H9 (cell line): ENCODE results near the gene BANP. TPM values are rescaled to one million over a fixed set of nuclear protein-coding genes. Genes with fewer than 3 reads are reported as not detected.

ENCODE experiments used
- DNase-seq: peaks from one replicate; pipeline ENCODE4 v3.0.0-alpha.2; 2017
- H2AFZ ChIP-seq: one replicate; pipeline ENCODE4 v1.6.1; 2013; ENCODE audit warnings: mild to moderate bottlenecking, low read length, control low read depth, moderate library complexity
- H2AK5ac ChIP-seq: 2 replicates; pipeline ENCODE4 v1.6.1; 2013; ENCODE audit warnings: low read length, control low read depth, mixed read lengths; ENCODE audit not compliant: insufficient read length
- H2BK120ac ChIP-seq: one replicate; pipeline ENCODE4 v1.6.1; 2013; ENCODE audit warnings: low read depth, mild to moderate bottlenecking, low read length, control low read depth, inconsistent platforms; ENCODE audit not compliant: poor library complexity, severe bottlenecking
- H2BK12ac ChIP-seq: 2 replicates; pipeline ENCODE4 v1.6.1; 2013; ENCODE audit warnings: low read length, control low read depth, mixed read lengths, low read depth; ENCODE audit not compliant: insufficient read length
- H2BK15ac ChIP-seq: 2 replicates; pipeline ENCODE4 v1.6.1; 2013; ENCODE audit warnings: low read depth, low read length, control low read depth
- H2BK20ac ChIP-seq: one replicate; pipeline ENCODE4 v1.6.1; 2013; ENCODE audit warnings: low read depth, mild to moderate bottlenecking, low read length, control low read depth, inconsistent platforms; ENCODE audit not compliant: poor library complexity, severe bottlenecking
- H2BK5ac ChIP-seq: 2 replicates; pipeline ENCODE4 v1.6.1; 2013; ENCODE audit warnings: low read length, control low read depth, mixed read lengths; ENCODE audit not compliant: insufficient read length
- H3K14ac ChIP-seq: 2 replicates; pipeline ENCODE4 v1.6.1; 2013; ENCODE audit warnings: low read length, control low read depth; ENCODE audit not compliant: insufficient read depth
- H3K18ac ChIP-seq: 2 replicates; pipeline ENCODE4 v1.6.1; 2013; ENCODE audit warnings: low read depth, mild to moderate bottlenecking, mixed read lengths, low read length, control low read depth; ENCODE audit not compliant: insufficient read length
- H3K23ac ChIP-seq: 2 replicates; pipeline ENCODE4 v1.6.1; 2013; ENCODE audit warnings: low read length, control low read depth, mixed read lengths, low read depth; ENCODE audit not compliant: insufficient read length
- H3K23me2 ChIP-seq: 2 replicates; pipeline ENCODE4 v1.6.1; 2013; ENCODE audit warnings: low read depth, mild to moderate bottlenecking, mixed read lengths, low read length, control low read depth; ENCODE audit not compliant: insufficient read length, poor library complexity, severe bottlenecking
- H3K27ac ChIP-seq: 2 replicates; pipeline ENCODE4 v1.5.1; 2013; ENCODE audit warnings: low read length, control low read depth, mixed read lengths, low read depth; ENCODE audit not compliant: insufficient read length
- H3K27me3 ChIP-seq: 2 replicates; pipeline ENCODE4 v1.6.1; 2013; ENCODE audit warnings: low read length, control low read depth, inconsistent platforms; ENCODE audit not compliant: insufficient read depth
- H3K4ac ChIP-seq: 2 replicates; pipeline ENCODE4 v1.6.1; 2013; ENCODE audit warnings: low read depth, mild to moderate bottlenecking, control low read depth, inconsistent platforms, low read length, moderate library complexity
- H3K4me1 ChIP-seq: 2 replicates; pipeline ENCODE4 v1.6.1; 2013; ENCODE audit warnings: low read length, control low read depth, inconsistent platforms; ENCODE audit not compliant: insufficient read depth
- H3K4me2 ChIP-seq: 2 replicates; pipeline ENCODE4 v1.6.1; 2013; ENCODE audit warnings: low read length, control low read depth, mixed read lengths; ENCODE audit not compliant: insufficient read length, insufficient read depth
- H3K56ac ChIP-seq: 2 replicates; pipeline ENCODE4 v1.6.1; 2013; ENCODE audit warnings: low read depth, mild to moderate bottlenecking, mixed read lengths, low read length, control low read depth; ENCODE audit not compliant: insufficient read length
- H3K79me1 ChIP-seq: 2 replicates; pipeline ENCODE4 v1.6.1; 2013; ENCODE audit warnings: low read depth, mild to moderate bottlenecking, moderate library complexity, low read length, control low read depth, inconsistent platforms; ENCODE audit not compliant: insufficient read depth, poor library complexity, severe bottlenecking
- H3K79me2 ChIP-seq: 2 replicates; pipeline ENCODE4 v1.6.1; 2013; ENCODE audit warnings: low read length, control low read depth, inconsistent platforms; ENCODE audit not compliant: insufficient read depth
- H3K9ac ChIP-seq: 2 replicates; pipeline ENCODE4 v1.6.1; 2013; ENCODE audit warnings: low read length, control low read depth, mixed read lengths; ENCODE audit not compliant: insufficient read length; ENCODE audit errors: extremely low read depth
- H3K9me3 ChIP-seq: one replicate; pipeline ENCODE4 v1.6.1; 2013; ENCODE audit warnings: low read depth, low read length, inconsistent platforms; ENCODE audit not compliant: control insufficient read depth
- H3T11ph ChIP-seq: one replicate; pipeline ENCODE4 v1.6.1; 2013; ENCODE audit warnings: mild to moderate bottlenecking, low read length, control low read depth, inconsistent platforms
- H4K20me1 ChIP-seq: one replicate; pipeline ENCODE4 v1.6.1; 2013; ENCODE audit not compliant: control insufficient read depth, insufficient read length, insufficient read depth
- H4K5ac ChIP-seq: 2 replicates; pipeline ENCODE4 v1.6.1; 2013; ENCODE audit warnings: low read depth, mild to moderate bottlenecking, mixed read lengths, low read length, control low read depth; ENCODE audit not compliant: insufficient read length
- H4K8ac ChIP-seq: replicated peaks from 2 replicates; pipeline ENCODE4 v1.6.1; 2013; ENCODE audit warnings: low read length, control low read depth, mixed read lengths, low read depth; ENCODE audit not compliant: insufficient read length
- H4K91ac ChIP-seq: 2 replicates; pipeline ENCODE4 v1.6.1; 2013; ENCODE audit warnings: low read depth, mild to moderate bottlenecking, moderate library complexity, mixed read lengths, low read length, control low read depth; ENCODE audit not compliant: insufficient read length
- H3K27ac Mint-ChIP-seq, 3 experiments: 2 replicates in 2 of 3; 3 replicates in 1 of 3; pipeline ENCODE4 v1.8.0; 2020 to 2021; ENCODE audit warnings: mixed read lengths in 3 of 3, mild to moderate bottlenecking in 1 of 3, moderate library complexity in 1 of 3
- H3K27me3 Mint-ChIP-seq: 2 replicates; pipeline ENCODE4 v1.8.0; 2021; ENCODE audit warnings: low read depth, mild to moderate bottlenecking, moderate library complexity, mixed read lengths
- H3K36me3 Mint-ChIP-seq, 3 experiments: 2 replicates in 2 of 3; 3 replicates in 1 of 3; pipeline ENCODE4 v1.8.0; 2020 to 2021; ENCODE audit warnings: low read depth in 3 of 3, mixed read lengths in 3 of 3; ENCODE audit not compliant: insufficient read depth in 1 of 3
- H3K4me1 Mint-ChIP-seq, 2 experiments: 2 replicates each; pipeline ENCODE4 v1.8.0; 2020; ENCODE audit warnings: mixed read lengths in 2 of 2
- H3K4me3 Mint-ChIP-seq, 2 experiments: 2 replicates in 1 of 2; 3 replicates in 1 of 2; pipeline ENCODE4 v1.8.0; 2020 to 2021; ENCODE audit warnings: mild to moderate bottlenecking in 2 of 2, mixed read lengths in 2 of 2, moderate library complexity in 1 of 2
- H3K9me3 Mint-ChIP-seq, 2 experiments: 2 replicates in 1 of 2; 3 replicates in 1 of 2; pipeline ENCODE4 v1.8.0; 2020; ENCODE audit warnings: mild to moderate bottlenecking in 2 of 2, mixed read lengths in 2 of 2, moderate library complexity in 1 of 2
- WGBS: extraction: QIAGEN DNeasy Blood & Tissue Kit; methylation state at CpG from one replicate; pipeline ENCODE4 v1.1.7; 2013; ENCODE audit warnings: missing lambda C conversion rate, low lambda C conversion rate, mixed read lengths; ENCODE audit not compliant: insufficient read length; ENCODE audit errors: extremely low coverage; 5-methylcytosine and 5-hydroxymethylcytosine counted together
- total RNA-seq: library from RNA; stranded (reverse); gene quantifications from 2 replicates; pipeline ENCODE4 v1.2.1, GENCODE V29; 2021
- TF ChIP-seq, protein P1 (sequence below): fragments of 200-600 bp; sonication (generic); conservative IDR thresholded peaks from 3 replicates; pipeline ENCODE4 v1.8.0; 2021; ENCODE audit warnings: antibody characterized with exemption, mild to moderate bottlenecking

The BANP gene
- total RNA-seq, 1 experiment from 2014 or later = 24.9 TPM

- Mint-ChIP-seq H3K27ac (peak overlapping the region in 1 of 3 experiments; percentile 72; a peak in 1 of 7 replicates), H3K4me1 (peaks cover 37 to 48% of the 10 kb centered on the region in 2 experiments)
- no peaks in the 10 kb centered on the region for H3K9me3 ChIP-seq
These were observed 2.0 kb upstream of the BANP start for GRCh38 chr16:87949071-87949744.

More at GRCh38 chr16:87949071-87949744, 2.0 kb upstream of the BANP start:
- H3K18ac ChIP-seq = no peak overlapping the region
- H2BK12ac ChIP-seq = no peak overlapping the region
- DNase-seq = no peak
- no CpG with 5 or more reads among the region's 16 CpGs for WGBS
- no peak overlapping the region for H3K9ac ChIP-seq
- H2BK20ac ChIP-seq = no peak overlapping the region
- no peaks in the 10 kb centered on the region; the same call in 1 of the 2 replicates for H3K4me1 ChIP-seq
- Mint-ChIP-seq H3K27me3 (no peaks in the 10 kb centered on the region), H3K4me3 (no peak overlapping the region), H3K9me3 (no peaks in the 10 kb centered on the region), H3K36me3 (peaks cover 6 to 19% (median 13%) of the 10 kb centered on the region in 3 experiments)
- H3K27me3 ChIP-seq = no peaks in the 10 kb centered on the region
- no peak overlapping the region for H2AFZ ChIP-seq
- H2AK5ac ChIP-seq = no peak overlapping the region
- no peak overlapping the region for H3K56ac ChIP-seq
- no peak overlapping the region for H4K5ac ChIP-seq
- H3K79me1 ChIP-seq = peaks cover 7% of the 10 kb centered on the region
- TF ChIP-seq, protein P1, sequence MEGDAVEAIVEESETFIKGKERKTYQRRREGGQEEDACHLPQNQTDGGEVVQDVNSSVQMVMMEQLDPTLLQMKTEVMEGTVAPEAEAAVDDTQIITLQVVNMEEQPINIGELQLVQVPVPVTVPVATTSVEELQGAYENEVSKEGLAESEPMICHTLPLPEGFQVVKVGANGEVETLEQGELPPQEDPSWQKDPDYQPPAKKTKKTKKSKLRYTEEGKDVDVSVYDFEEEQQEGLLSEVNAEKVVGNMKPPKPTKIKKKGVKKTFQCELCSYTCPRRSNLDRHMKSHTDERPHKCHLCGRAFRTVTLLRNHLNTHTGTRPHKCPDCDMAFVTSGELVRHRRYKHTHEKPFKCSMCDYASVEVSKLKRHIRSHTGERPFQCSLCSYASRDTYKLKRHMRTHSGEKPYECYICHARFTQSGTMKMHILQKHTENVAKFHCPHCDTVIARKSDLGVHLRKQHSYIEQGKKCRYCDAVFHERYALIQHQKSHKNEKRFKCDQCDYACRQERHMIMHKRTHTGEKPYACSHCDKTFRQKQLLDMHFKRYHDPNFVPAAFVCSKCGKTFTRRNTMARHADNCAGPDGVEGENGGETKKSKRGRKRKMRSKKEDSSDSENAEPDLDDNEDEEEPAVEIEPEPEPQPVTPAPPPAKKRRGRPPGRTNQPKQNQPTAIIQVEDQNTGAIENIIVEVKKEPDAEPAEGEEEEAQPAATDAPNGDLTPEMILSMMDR = no peak
- no peak overlapping the region for H2BK120ac ChIP-seq
- H4K8ac ChIP-seq = no peak overlapping the region
- no peak overlapping the region for H3K4ac ChIP-seq
- H3K79me2 ChIP-seq = peaks cover 12% of the 10 kb centered on the region; the same call in 1 of the 2 replicates
- H2BK5ac ChIP-seq = no peak overlapping the region
- peaks cover 7% of the 10 kb centered on the region for H3K23me2 ChIP-seq
- H3K4me2 ChIP-seq = no peak overlapping the region
- H4K91ac ChIP-seq = no peak overlapping the region
- H3K23ac ChIP-seq = no peak overlapping the region
- H3K27ac ChIP-seq = no peak overlapping the region
- H4K20me1 ChIP-seq = no peaks in the 10 kb centered on the region
- no peak overlapping the region for H2BK15ac ChIP-seq
- no peak overlapping the region for H3K14ac ChIP-seq
- no peak overlapping the region for H3T11ph ChIP-seq
